Measurements from ENCODE around the gene TRIM56. TPM values are rescaled to one million over a fixed set of nuclear protein-coding genes. Genes with fewer than 3 reads are reported as not detected.

TRIM56 gene
- total and polyA plus RNA-seq, 2 of the 13 experiments (the other 11 are each of a cell fraction or from before 2014, with no cell fraction given): 3.2 to 7.1 TPM

GRCh38 chr7:101125989-101126650, 40.8 kb downstream of the TRIM56 start (continued):
- TF ChIP-seq ZBED4 (CRISPR knock-in tag; IDR thresholded peaks at IDR 0.05; ENCODE audit: borderline replicate concordance) (no peak; the same call in 1 of the 2 replicates), TARDBP (CRISPR knock-in tag; IDR thresholded peaks at IDR 0.05) (no peak; the same call in 1 of the 2 replicates), SUZ12 (IDR thresholded peaks at IDR 0.05; ENCODE audit: low read depth, low read length) (no peak), SNRNP70 (IDR thresholded peaks at IDR 0.05; ENCODE audit: low read depth, low read length) (no peak), TFDP1 (CRISPR knock-in tag; IDR thresholded peaks at IDR 0.05; ENCODE audit: borderline replicate concordance) (peak; percentile 78; the same call in 1 of the 2 replicates), ZNF589 (CRISPR knock-in tag; conservative IDR thresholded peaks at IDR 0.05) (no peak), ARID2 (CRISPR knock-in tag; IDR thresholded peaks at IDR 0.05; ENCODE audit: borderline replicate concordance) (no peak), HCFC1 (IDR thresholded peaks at IDR 0.05; ENCODE audit: low read depth, low read length) (no peak), NFATC3 (CRISPR knock-in tag; IDR thresholded peaks at IDR 0.05) (no peak), ARNT (IDR thresholded peaks at IDR 0.05) (no peak), ZNF10 (CRISPR knock-in tag; IDR thresholded peaks at IDR 0.05; ENCODE audit: borderline replicate concordance, low read depth) (no peak), THAP11 (CRISPR knock-in tag; IDR thresholded peaks at IDR 0.05) (0 out of 2 replicates have a peak, but pooled peaks have one; percentile 11), NFE2L1 (CRISPR knock-in tag; IDR thresholded peaks at IDR 0.05; ENCODE audit: borderline replicate concordance) (no peak), GABPB1 (CRISPR knock-in tag; IDR thresholded peaks at IDR 0.05) (no peak; the same call in none of the 2 replicates), KDM3A (CRISPR knock-in tag; IDR thresholded peaks at IDR 0.05; ENCODE audit: low read depth) (no peak), NR2F2 (IDR thresholded peaks at IDR 0.05; ENCODE audit: borderline replicate concordance, low read depth) (no peak), ZNF496 (CRISPR knock-in tag; IDR thresholded peaks at IDR 0.05; ENCODE audit: insufficient replicate concordance) (no peak)
- TF ChIP-seq, protein P1, sequence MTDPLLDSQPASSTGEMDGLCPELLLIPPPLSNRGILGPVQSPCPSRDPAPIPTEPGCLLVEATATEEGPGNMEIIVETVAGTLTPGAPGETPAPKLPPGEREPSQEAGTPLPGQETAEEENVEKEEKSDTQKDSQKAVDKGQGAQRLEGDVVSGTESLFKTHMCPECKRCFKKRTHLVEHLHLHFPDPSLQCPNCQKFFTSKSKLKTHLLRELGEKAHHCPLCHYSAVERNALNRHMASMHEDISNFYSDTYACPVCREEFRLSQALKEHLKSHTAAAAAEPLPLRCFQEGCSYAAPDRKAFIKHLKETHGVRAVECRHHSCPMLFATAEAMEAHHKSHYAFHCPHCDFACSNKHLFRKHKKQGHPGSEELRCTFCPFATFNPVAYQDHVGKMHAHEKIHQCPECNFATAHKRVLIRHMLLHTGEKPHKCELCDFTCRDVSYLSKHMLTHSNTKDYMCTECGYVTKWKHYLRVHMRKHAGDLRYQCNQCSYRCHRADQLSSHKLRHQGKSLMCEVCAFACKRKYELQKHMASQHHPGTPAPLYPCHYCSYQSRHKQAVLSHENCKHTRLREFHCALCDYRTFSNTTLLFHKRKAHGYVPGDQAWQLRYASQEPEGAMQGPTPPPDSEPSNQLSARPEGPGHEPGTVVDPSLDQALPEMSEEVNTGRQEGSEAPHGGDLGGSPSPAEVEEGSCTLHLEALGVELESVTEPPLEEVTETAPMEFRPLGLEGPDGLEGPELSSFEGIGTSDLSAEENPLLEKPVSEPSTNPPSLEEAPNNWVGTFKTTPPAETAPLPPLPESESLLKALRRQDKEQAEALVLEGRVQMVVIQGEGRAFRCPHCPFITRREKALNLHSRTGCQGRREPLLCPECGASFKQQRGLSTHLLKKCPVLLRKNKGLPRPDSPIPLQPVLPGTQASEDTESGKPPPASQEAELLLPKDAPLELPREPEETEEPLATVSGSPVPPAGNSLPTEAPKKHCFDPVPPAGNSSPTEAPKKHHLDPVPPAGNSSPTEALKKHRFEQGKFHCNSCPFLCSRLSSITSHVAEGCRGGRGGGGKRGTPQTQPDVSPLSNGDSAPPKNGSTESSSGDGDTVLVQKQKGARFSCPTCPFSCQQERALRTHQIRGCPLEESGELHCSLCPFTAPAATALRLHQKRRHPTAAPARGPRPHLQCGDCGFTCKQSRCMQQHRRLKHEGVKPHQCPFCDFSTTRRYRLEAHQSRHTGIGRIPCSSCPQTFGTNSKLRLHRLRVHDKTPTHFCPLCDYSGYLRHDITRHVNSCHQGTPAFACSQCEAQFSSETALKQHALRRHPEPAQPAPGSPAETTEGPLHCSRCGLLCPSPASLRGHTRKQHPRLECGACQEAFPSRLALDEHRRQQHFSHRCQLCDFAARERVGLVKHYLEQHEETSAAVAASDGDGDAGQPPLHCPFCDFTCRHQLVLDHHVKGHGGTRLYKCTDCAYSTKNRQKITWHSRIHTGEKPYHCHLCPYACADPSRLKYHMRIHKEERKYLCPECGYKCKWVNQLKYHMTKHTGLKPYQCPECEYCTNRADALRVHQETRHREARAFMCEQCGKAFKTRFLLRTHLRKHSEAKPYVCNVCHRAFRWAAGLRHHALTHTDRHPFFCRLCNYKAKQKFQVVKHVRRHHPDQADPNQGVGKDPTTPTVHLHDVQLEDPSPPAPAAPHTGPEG (CRISPR knock-in tag; IDR thresholded peaks at IDR 0.05): no peak
- TF ChIP-seq, protein P2, sequence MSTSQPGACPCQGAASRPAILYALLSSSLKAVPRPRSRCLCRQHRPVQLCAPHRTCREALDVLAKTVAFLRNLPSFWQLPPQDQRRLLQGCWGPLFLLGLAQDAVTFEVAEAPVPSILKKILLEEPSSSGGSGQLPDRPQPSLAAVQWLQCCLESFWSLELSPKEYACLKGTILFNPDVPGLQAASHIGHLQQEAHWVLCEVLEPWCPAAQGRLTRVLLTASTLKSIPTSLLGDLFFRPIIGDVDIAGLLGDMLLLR (CRISPR knock-in tag; IDR thresholded peaks at IDR 0.05): 0 out of 2 replicates have a peak, but pooled peaks have one; percentile 54
